H1 (cell line): ENCODE data around the gene STOML1. TPM values are rescaled to one million over a fixed set of nuclear protein-coding genes. Genes with fewer than 3 reads are reported as not detected.

Experiments
- CTCF ChIA-PET: fragments of 300-600 bp; sonication (Branson Sonifier 250); formaldehyde crosslinking; loops from one replicate; lab custom pipeline; 2021; ENCODE audit not compliant: partially characterized antibody; lab: Charles Lee
- POLR2A ChIA-PET: fragments of 300-600 bp; sonication (Branson Sonifier 250); formaldehyde crosslinking; loops from one replicate; lab custom pipeline; 2021; ENCODE audit warnings: inconsistent platforms; ENCODE audit not compliant: partially characterized antibody; lab: Charles Lee
- DNase-seq, 2 experiments: peaks; one replicate each; pipeline versions ENCODE4 v3.0.0 to v3.0.0-alpha.2; 2010 to 2022; ENCODE audit warnings: low spot score in 2 of 2, low read depth in 1 of 2, mixed read lengths in 1 of 2
- FAIRE-seq: peaks from 2 replicates; lab custom pipeline; 2011; peaks lifted over from hg19 to GRCh38; lab: Jason Lieb, UNC
- H2AFZ ChIP-seq: 2 replicates; pipeline ENCODE4 v1.8.1; 2012; ENCODE audit warnings: low read length, inconsistent platforms
- H2AK5ac ChIP-seq: 2 replicates; pipeline ENCODE4 v1.6.1; 2013; ENCODE audit warnings: low read depth, low read length
- H2BK120ac ChIP-seq: replicated peaks from 2 replicates; pipeline ENCODE3; 2013; ENCODE audit warnings: low read depth, low read length, inconsistent platforms
- H2BK12ac ChIP-seq: 2 replicates; pipeline ENCODE4 v1.6.1; 2013; ENCODE audit warnings: low read depth, low read length
- H2BK15ac ChIP-seq: 2 replicates; pipeline ENCODE4 v1.6.1; 2013; ENCODE audit warnings: low read length
- H2BK20ac ChIP-seq: 2 replicates; pipeline ENCODE4 v1.6.1; 2013; ENCODE audit warnings: low read length
- H2BK5ac ChIP-seq: 2 replicates; pipeline ENCODE4 v1.6.1; 2013; ENCODE audit warnings: low read depth, low read length
- H3K14ac ChIP-seq: 2 replicates; pipeline ENCODE4 v1.6.1; 2013; ENCODE audit warnings: inconsistent platforms; ENCODE audit not compliant: insufficient read length
- H3K18ac ChIP-seq: 2 replicates; pipeline ENCODE4 v1.6.1; 2013; ENCODE audit warnings: low read length; ENCODE audit errors: extremely low read depth
- H3K23ac ChIP-seq: 2 replicates; pipeline ENCODE4 v1.6.1; 2013; ENCODE audit warnings: inconsistent platforms; ENCODE audit not compliant: insufficient read length
- H3K23me2 ChIP-seq: 2 replicates; pipeline ENCODE4 v1.6.1; 2013; ENCODE audit warnings: low read depth, low read length
- H3K27ac ChIP-seq: 2 replicates; pipeline ENCODE4 v1.6.1; 2011; ENCODE audit warnings: low read depth, low read length, inconsistent platforms
- H3K27me3 ChIP-seq, 4 experiments: replicated peaks in 1 of 4; 1 replicate in 1 of 4; 2 replicates in 3 of 4; pipeline versions ENCODE4 v1.6.1 to v1.8.1; 2011 to 2013; ENCODE audit warnings: low read length in 3 of 4, mild to moderate bottlenecking in 3 of 4, inconsistent platforms in 2 of 4, mixed read lengths in 2 of 4, moderate library complexity in 1 of 4; ENCODE audit not compliant: control insufficient read depth in 3 of 4, insufficient read depth in 3 of 4; ENCODE audit errors: extremely low read depth in 1 of 4
- H3K36me3 ChIP-seq, 4 experiments: 2 replicates each; pipeline versions ENCODE4 v1.6.1 to v1.8.1; 2011 to 2013; ENCODE audit warnings: mild to moderate bottlenecking in 4 of 4, low read length in 3 of 4, moderate library complexity in 2 of 4, control low read depth in 1 of 4, inconsistent platforms in 1 of 4; ENCODE audit not compliant: insufficient read depth in 4 of 4, control insufficient read depth in 2 of 4
- H3K4ac ChIP-seq: replicated peaks from 2 replicates; pipeline ENCODE3; 2013; ENCODE audit warnings: low read length, low read depth, mixed read lengths, inconsistent platforms; ENCODE audit not compliant: insufficient read length
- H3K4me1 ChIP-seq, 4 experiments: replicated peaks in 1 of 4; 1 replicate in 1 of 4; 2 replicates in 3 of 4; pipeline versions ENCODE4 v1.6.1 to v1.8.1; 2011 to 2013; ENCODE audit warnings: low read length in 3 of 4, inconsistent platforms in 2 of 4, mixed read lengths in 1 of 4; ENCODE audit not compliant: insufficient read depth in 4 of 4, control insufficient read depth in 3 of 4
- H3K4me2 ChIP-seq, 2 experiments: 2 replicates each; pipeline versions ENCODE4 v1.6.1 to v1.8.1; 2011 to 2013; ENCODE audit warnings: low read depth in 2 of 2, low read length in 2 of 2, control low read depth in 1 of 2, inconsistent platforms in 1 of 2, mild to moderate bottlenecking in 1 of 2; ENCODE audit not compliant: insufficient read depth in 1 of 2
- H3K4me3 ChIP-seq, 4 experiments: fragments of 200-600, 300-600 bp in 1 of 4; sonication (generic), shearing (Covaris generic), sonication (Bioruptor Twin) in 1 of 4; 2 replicates each; pipeline versions ENCODE4 v1.5.1 to v1.8.1; 2011 to 2016; ENCODE audit warnings: low read length in 4 of 4, low read depth in 3 of 4, control low read depth in 2 of 4, inconsistent platforms in 2 of 4, mild to moderate bottlenecking in 2 of 4, mixed read lengths in 1 of 4, moderate library complexity in 1 of 4; ENCODE audit not compliant: insufficient read depth in 2 of 4; ENCODE audit errors: extremely low read depth in 1 of 4
- H3K56ac ChIP-seq: replicated peaks from 2 replicates; pipeline ENCODE3; 2013; ENCODE audit warnings: low read depth, mild to moderate bottlenecking, mixed read lengths, low read length, inconsistent platforms; ENCODE audit not compliant: insufficient read length
- H3K79me1 ChIP-seq: 2 replicates; pipeline ENCODE4 v1.6.1; 2013; ENCODE audit warnings: low read depth, low read length, control low read depth
- H3K79me2 ChIP-seq, 2 experiments: 2 replicates each; pipeline versions ENCODE4 v1.6.1 to v1.8.1; 2012 to 2013; ENCODE audit warnings: low read length in 2 of 2, mild to moderate bottlenecking in 2 of 2, inconsistent platforms in 1 of 2; ENCODE audit not compliant: insufficient read depth in 2 of 2, control insufficient read depth in 1 of 2
- H3K9ac ChIP-seq, 4 experiments: replicated peaks in 1 of 4; 1 replicate in 1 of 4; 2 replicates in 3 of 4; pipeline versions ENCODE4 v1.6.1 to v1.8.1; 2011 to 2013; ENCODE audit warnings: low read depth in 3 of 4, low read length in 3 of 4, control low read depth in 2 of 4, mild to moderate bottlenecking in 2 of 4, moderate library complexity in 2 of 4, inconsistent platforms in 1 of 4; ENCODE audit errors: extremely low read depth in 1 of 4
- H3K9me3 ChIP-seq, 2 experiments: 2 replicates each; pipeline versions ENCODE4 v1.6.1 to v1.8.1; 2012 to 2013; ENCODE audit warnings: mild to moderate bottlenecking in 2 of 2, moderate library complexity in 2 of 2, control low read depth in 1 of 2, inconsistent platforms in 1 of 2, low read depth in 1 of 2, low read length in 1 of 2, mixed read lengths in 1 of 2; ENCODE audit not compliant: insufficient read depth in 2 of 2
- H4K20me1 ChIP-seq, 2 experiments: replicated peaks in 1 of 2; 2 replicates each; pipeline versions ENCODE3 to v1.8.1; 2011 to 2013; ENCODE audit warnings: inconsistent platforms in 2 of 2, low read length in 2 of 2, mild to moderate bottlenecking in 1 of 2; ENCODE audit not compliant: insufficient read depth in 2 of 2, control insufficient read depth in 1 of 2
- H4K5ac ChIP-seq: 2 replicates; pipeline ENCODE4 v1.6.1; 2013; ENCODE audit warnings: low read length, low read depth, mixed read lengths, inconsistent platforms; ENCODE audit not compliant: insufficient read length
- H4K8ac ChIP-seq: 2 replicates; pipeline ENCODE4 v1.8.0; 2013; ENCODE audit warnings: mild to moderate bottlenecking, moderate library complexity, low read length, inconsistent platforms; ENCODE audit not compliant: insufficient read depth; ENCODE audit errors: extremely low read depth
- H4K91ac ChIP-seq: replicated peaks from 2 replicates; pipeline ENCODE3; 2013; ENCODE audit warnings: low read length, mixed read lengths, inconsistent platforms; ENCODE audit not compliant: insufficient read length
- ATF3 ChIP-seq: IDR thresholded peaks from 2 replicates; pipeline ENCODE4 v1.6.1; 2011; ENCODE audit warnings: low read depth, mild to moderate bottlenecking, low read length; ENCODE audit not compliant: insufficient read depth
- CBX5 ChIP-seq: fragments of 300-800, 300-1000 bp; sonication (generic); IDR thresholded peaks from 2 replicates; pipeline ENCODE4 v1.7.1; 2016; ENCODE audit warnings: antibody characterized with exemption, low read length, low read depth
- CREB1 ChIP-seq: IDR thresholded peaks from 2 replicates; pipeline ENCODE4 v1.6.1; 2012; ENCODE audit warnings: inconsistent platforms
- GTF2F1 ChIP-seq: IDR thresholded peaks from 2 replicates; pipeline ENCODE4 v1.6.1; 2012; ENCODE audit warnings: low read depth, low read length, improper control_type of control experiment, borderline replicate concordance
- HDAC6 ChIP-seq: IDR thresholded peaks from one replicate; pipeline ENCODE4 v1.7.1; 2012; ENCODE audit warnings: low read depth, mild to moderate bottlenecking, inconsistent platforms, low read length, moderate library complexity
- PHF8 ChIP-seq: fragments of 200-600 bp; sonication (generic); conservative IDR thresholded peaks from 2 replicates; pipeline ENCODE4 v1.7.1; 2012; ENCODE audit warnings: low read depth, mild to moderate bottlenecking, inconsistent platforms, low read length, moderate library complexity
- SIN3A ChIP-seq, 2 experiments: IDR thresholded peaks in 1 of 2; conservative IDR thresholded peaks in 1 of 2; 2 replicates each; pipeline ENCODE4 v1.6.1; 2011 to 2012; ENCODE audit warnings: low read length in 2 of 2, improper control_type of control experiment in 1 of 2, low read depth in 1 of 2, mild to moderate bottlenecking in 1 of 2
- TAF1 ChIP-seq: IDR thresholded peaks from 2 replicates; pipeline ENCODE4 v1.6.1; 2011; ENCODE audit warnings: mild to moderate bottlenecking, low read depth, low read length
- WGBS, 2 experiments: shearing (Covaris generic) in 1 of 2; methylation state at CpG; one replicate each; pipeline versions ENCODE4 v1.1.6 to v1.1.7; 2013 to 2015; ENCODE audit warnings: low lambda C conversion rate in 2 of 2, mixed read lengths in 2 of 2, inconsistent platforms in 1 of 2, low coverage in 1 of 2, missing lambda C conversion rate in 1 of 2; ENCODE audit not compliant: insufficient replicate concordance in 2 of 2, insufficient coverage in 1 of 2, insufficient read length in 1 of 2; ENCODE audit errors: extremely low coverage in 1 of 2, missing lambda C conversion rate in 1 of 2; 5-methylcytosine and 5-hydroxymethylcytosine counted together
- polyA plus RNA-seq, 7 experiments: library from polyadenylated mRNA; depleted of rRNA in 3 of 7; stranded (reverse) in 5 of 7; unstranded in 2 of 7; fragments of >200 nt in 5 of 7; fragments of 200-250 nt in 2 of 7; gene quantifications; 1 replicate in 5 of 7; 2 replicates in 1 of 7; 4 replicates in 1 of 7; pipeline versions ENCODE4 v1.2.1 to v1.2.3, GENCODE V29; 2011 to 2013; ENCODE audit warnings: missing spikeins in 2 of 7, mixed read lengths in 2 of 7
- total RNA-seq: library from RNA; stranded (reverse); fragmentation: NEBNext Ultra II Directional; extraction: Animal tissue kit (Norgen Biotek cat#: 25700); gene quantifications from 2 replicates; pipeline ENCODE4 v1.2.1, GENCODE V29; 2021
- TF ChIP-seq, protein P1 (sequence below): IDR thresholded peaks from 2 replicates; pipeline ENCODE4 v1.6.1; 2012; ENCODE audit warnings: inconsistent platforms

Gene STOML1
- total and polyA plus RNA-seq, 2 of the 8 experiments (the other 6 are each of a cell fraction or from before 2014, with no cell fraction given): 2.6 to 3.2 TPM

DNA sequence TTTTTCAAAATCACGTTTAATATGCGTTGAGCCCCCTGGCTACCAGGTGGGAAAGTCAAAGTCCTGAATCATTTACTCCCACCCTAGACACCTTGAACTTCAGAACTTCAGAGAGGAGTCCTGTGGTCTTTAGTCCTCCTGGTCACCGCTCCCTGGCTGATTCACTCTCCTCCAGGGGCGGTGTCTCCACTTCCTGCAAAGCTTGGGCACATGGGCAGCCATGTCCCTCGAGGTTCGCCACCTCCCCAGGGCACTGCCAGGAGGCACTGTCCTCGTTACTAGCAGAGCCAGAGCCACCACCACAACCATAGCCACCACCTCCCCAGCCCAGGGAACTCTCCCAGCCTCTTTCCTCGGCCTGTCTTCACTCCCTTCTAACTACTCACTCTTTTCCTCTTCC lies 34.8 kb downstream of the STOML1 start:
- Histone ChIP-seq H2BK120ac (no peak overlapping the region), H3K4me2 (no peak overlapping the region), H2BK15ac (no peak overlapping the region), H3K4me3 (no peak overlapping the region), H4K20me1 (no peaks in the 10 kb centered on the region), H4K8ac (no peak overlapping the region), H2BK5ac (no peak overlapping the region), H2BK20ac (no peak overlapping the region), H3K36me3 (no peaks in the 10 kb centered on the region), H2BK12ac (no peak overlapping the region), H3K27ac (no peak overlapping the region), H3K79me1 (no peaks in the 10 kb centered on the region), H2AK5ac (no peak overlapping the region), H3K79me2 (no peaks in the 10 kb centered on the region), H3K23me2 (no peaks in the 10 kb centered on the region), H3K9ac (no peak overlapping the region), H3K56ac (no peak overlapping the region), H3K14ac (no peak overlapping the region), H4K5ac (no peak overlapping the region), H3K23ac (no peak overlapping the region), H3K4me1 (peaks cover 0 to under 1% (median under 1%) of the 10 kb centered on the region in 4 experiments; a peak in 3 of 7 replicates), H3K4ac (no peak overlapping the region), H4K91ac (no peak overlapping the region), H3K9me3 (no peaks in the 10 kb centered on the region), H2AFZ (no peak overlapping the region), H3K18ac (no peak overlapping the region), H3K27me3 (no peaks in the 10 kb centered on the region)
- no peak for FAIRE-seq
- WGBS, 2 experiments: 66% methylated on average over 8 of the region's 8 CpGs; no CpG with 5 or more reads in 1 of the 2 experiments
- ChIA-PET CTCF (interaction anchor here (1.1 to 1.3 kb wide), 2 partner anchors 18 to 35 kb away, joined by 3 read pairs; partner anchors contain the start of gene STOML1), POLR2A (interaction anchor here (0.9 kb wide), 1 partner anchor 504 kb away, joined by 3 read pairs; the partner anchor contains the start of gene UBL7)
- no peak for DNase-seq
- TF ChIP-seq, protein P1, sequence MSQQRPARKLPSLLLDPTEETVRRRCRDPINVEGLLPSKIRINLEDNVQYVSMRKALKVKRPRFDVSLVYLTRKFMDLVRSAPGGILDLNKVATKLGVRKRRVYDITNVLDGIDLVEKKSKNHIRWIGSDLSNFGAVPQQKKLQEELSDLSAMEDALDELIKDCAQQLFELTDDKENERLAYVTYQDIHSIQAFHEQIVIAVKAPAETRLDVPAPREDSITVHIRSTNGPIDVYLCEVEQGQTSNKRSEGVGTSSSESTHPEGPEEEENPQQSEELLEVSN: no peak
- TF ChIP-seq HDAC6: no peak
- TF ChIP-seq CBX5: no peak
- TF ChIP-seq PHF8: no peak
- TF ChIP-seq GTF2F1: no peak
- no peak for TF ChIP-seq SIN3A (conservative IDR thresholded peaks at IDR 0.05 in 1 of 2, IDR thresholded peaks at IDR 0.05 in 1 of 2; ENCODE audit: low read depth in 1 of 2, low read length in 2 of 2)
- TF ChIP-seq ATF3: no peak
- TF ChIP-seq TAF1: no peak
- no peak for TF ChIP-seq CREB1
